Erythroblast (primary cell): ENCODE measurements around the gene XXYLT1.

Source experiments
- GATA1 ChIP-seq: IDR thresholded peaks from 2 replicates; pipeline ENCODE4 v1.6.1; 2011; ENCODE audit warnings: low read depth, mild to moderate bottlenecking, control low read depth, low read length, moderate library complexity
- POLR2A ChIP-seq: IDR thresholded peaks from 2 replicates; pipeline ENCODE4 v1.6.1; 2011; ENCODE audit warnings: mild to moderate bottlenecking, low read length

DNA sequence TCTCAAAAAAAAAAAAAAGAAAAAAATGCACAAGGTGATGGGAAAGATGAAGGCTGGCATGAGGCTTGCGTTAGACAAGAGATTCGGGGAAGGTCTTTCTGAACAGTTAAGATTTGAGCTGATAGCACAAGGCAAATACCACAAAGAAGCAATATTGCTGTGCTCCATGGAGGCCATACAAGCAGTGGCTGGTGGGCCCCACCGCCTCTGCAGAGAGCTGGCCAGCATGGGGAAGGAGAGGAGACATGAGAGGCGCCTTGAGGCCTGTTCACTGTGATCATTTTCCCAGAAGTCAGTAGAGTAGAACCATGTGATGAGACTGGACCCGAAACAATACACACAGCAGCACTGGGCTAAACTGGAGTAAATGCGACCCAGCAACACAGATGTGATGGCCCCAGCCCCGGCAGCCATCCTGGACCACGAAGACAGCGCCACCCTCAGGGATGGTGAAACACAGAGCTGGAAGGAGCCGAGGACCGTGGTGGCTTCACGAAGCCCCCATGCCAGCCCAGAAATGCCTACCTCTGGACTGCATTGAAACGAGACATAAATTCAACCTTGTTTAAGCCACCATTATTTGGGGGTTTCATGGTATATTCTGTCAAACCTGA is 5.5 kb downstream of the XXYLT1 start:
- TF ChIP-seq POLR2A (no peak), GATA1 (no peak)
